Breast epithelium (tissue), 3 donors: ENCODE results near the gene DIP2B.

Experiments used
- POLR2A ChIP-seq: fragments of 450-650 bp; IDR thresholded peaks from one replicate; pipeline ENCODE4 v1.6.1; 2016; ENCODE audit warnings: antibody characterized with exemption, mild to moderate bottlenecking, moderate library complexity
- TF ChIP-seq, protein P1 (sequence below), 3 donors: fragments of 450-650 bp; IDR thresholded peaks; one replicate each; pipeline ENCODE4 v1.5.1; 2016 to 2017; ENCODE audit warnings: antibody characterized with exemption in 3 of 3, mild to moderate bottlenecking in 3 of 3, moderate library complexity in 3 of 3

- TF ChIP-seq, protein P1, sequence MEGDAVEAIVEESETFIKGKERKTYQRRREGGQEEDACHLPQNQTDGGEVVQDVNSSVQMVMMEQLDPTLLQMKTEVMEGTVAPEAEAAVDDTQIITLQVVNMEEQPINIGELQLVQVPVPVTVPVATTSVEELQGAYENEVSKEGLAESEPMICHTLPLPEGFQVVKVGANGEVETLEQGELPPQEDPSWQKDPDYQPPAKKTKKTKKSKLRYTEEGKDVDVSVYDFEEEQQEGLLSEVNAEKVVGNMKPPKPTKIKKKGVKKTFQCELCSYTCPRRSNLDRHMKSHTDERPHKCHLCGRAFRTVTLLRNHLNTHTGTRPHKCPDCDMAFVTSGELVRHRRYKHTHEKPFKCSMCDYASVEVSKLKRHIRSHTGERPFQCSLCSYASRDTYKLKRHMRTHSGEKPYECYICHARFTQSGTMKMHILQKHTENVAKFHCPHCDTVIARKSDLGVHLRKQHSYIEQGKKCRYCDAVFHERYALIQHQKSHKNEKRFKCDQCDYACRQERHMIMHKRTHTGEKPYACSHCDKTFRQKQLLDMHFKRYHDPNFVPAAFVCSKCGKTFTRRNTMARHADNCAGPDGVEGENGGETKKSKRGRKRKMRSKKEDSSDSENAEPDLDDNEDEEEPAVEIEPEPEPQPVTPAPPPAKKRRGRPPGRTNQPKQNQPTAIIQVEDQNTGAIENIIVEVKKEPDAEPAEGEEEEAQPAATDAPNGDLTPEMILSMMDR (IDR thresholded peaks at IDR 0.05), result no peak
- TF ChIP-seq POLR2A, result no peak
Observed at GRCh38 chr12:50584135-50584534, 79.3 kb downstream of the DIP2B start.
